C4-2B (cell line): ENCODE measurements around the gene DGKB.

Experiments used
- H3K27ac ChIP-seq: fragments of 450-650 bp; 2 replicates; pipeline ENCODE4 v1.5.1; 2017
- ZFX ChIP-seq: fragments of 450-650 bp; IDR thresholded peaks from 2 replicates; pipeline ENCODE4 v1.6.1; 2017
- TF ChIP-seq, protein P1 (sequence below): fragments of 450-650 bp; conservative IDR thresholded peaks from 2 replicates; pipeline ENCODE4 v1.5.1; 2017; ENCODE audit warnings: mild to moderate bottlenecking

Gene DGKB

GRCh38 chr7:14602851-14603250, 299.7 kb downstream of the DGKB start:
- no peak overlapping the region for H3K27ac ChIP-seq
- TF ChIP-seq, protein P1, sequence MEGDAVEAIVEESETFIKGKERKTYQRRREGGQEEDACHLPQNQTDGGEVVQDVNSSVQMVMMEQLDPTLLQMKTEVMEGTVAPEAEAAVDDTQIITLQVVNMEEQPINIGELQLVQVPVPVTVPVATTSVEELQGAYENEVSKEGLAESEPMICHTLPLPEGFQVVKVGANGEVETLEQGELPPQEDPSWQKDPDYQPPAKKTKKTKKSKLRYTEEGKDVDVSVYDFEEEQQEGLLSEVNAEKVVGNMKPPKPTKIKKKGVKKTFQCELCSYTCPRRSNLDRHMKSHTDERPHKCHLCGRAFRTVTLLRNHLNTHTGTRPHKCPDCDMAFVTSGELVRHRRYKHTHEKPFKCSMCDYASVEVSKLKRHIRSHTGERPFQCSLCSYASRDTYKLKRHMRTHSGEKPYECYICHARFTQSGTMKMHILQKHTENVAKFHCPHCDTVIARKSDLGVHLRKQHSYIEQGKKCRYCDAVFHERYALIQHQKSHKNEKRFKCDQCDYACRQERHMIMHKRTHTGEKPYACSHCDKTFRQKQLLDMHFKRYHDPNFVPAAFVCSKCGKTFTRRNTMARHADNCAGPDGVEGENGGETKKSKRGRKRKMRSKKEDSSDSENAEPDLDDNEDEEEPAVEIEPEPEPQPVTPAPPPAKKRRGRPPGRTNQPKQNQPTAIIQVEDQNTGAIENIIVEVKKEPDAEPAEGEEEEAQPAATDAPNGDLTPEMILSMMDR: no peak
- TF ChIP-seq ZFX: no peak

GRCh38 chr7:14600766-14601367, 301.7 kb downstream of the DGKB start:
- no peak overlapping the region for H3K27ac ChIP-seq
- TF ChIP-seq, protein P1: no peak
- no peak for TF ChIP-seq ZFX

DNA sequence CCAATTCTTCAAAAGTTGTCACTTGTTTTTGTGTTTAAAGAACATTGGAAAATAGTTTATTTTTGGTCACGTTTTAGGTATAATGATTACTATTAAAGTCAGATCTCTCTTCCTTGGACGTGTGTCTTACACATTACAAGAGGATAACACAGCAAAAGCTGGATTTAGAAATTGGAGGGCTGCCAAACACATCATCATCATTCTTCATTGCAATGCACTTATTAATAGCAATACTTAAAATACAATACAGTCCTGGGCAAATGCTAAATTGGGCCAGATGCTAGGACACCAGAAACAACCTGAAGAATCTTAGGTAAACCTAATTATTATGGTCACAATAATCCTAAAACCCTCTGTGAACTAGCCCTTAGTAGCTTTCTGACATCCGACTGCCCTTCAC, 303.6 kb downstream of the DGKB start:
- no peak overlapping the region for H3K27ac ChIP-seq
- TF ChIP-seq, protein P1: no peak
- no peak for TF ChIP-seq ZFX

DNA sequence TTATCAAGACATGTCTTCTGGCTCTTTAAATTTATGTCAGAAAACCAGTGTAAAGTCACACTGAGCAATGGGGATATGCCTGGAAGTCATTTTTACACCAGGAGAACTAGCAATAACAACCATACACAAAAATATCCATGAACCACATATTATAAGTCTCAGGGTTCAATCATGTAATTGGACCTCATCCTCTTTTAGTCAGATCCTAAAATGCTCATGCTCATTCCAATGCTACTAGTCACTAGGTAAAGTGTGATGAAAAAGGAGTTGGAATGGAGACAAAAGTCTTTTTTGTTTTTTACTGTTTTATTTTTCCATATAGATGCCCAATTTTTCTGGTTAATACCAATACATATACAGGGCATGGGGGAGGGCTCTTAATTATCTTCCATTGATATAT, 306.1 kb downstream of the DGKB start:
- no peak overlapping the region for H3K27ac ChIP-seq
- TF ChIP-seq ZFX: no peak
- TF ChIP-seq, protein P1: no peak

DNA sequence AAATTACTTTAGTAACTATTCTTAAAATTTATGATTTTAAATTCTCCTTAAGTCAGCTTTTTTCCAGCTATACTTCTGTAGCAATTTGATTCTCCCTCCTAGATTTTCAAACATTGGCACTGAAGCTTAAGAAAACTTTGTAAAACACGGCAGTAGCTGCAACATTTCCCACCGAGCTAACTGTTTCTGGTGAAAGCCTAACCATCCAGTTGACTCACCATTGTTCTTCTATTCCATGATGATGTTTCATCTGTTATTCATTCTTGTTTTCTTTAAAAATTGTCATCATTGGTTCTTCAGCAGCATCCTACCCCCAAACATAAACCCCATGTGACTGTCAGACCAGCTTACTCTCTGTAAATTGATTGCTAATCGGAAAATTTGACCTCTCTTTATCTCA, 312.3 kb downstream of the DGKB start:
- TF ChIP-seq, protein P1: no peak
- no peak overlapping the region for H3K27ac ChIP-seq

- H3K27ac ChIP-seq: no peak overlapping the region
- TF ChIP-seq, protein P1: no peak
- TF ChIP-seq ZFX: no peak
Observed at GRCh38 chr7:14585232-14585631, 317.3 kb downstream of the DGKB start.

DNA sequence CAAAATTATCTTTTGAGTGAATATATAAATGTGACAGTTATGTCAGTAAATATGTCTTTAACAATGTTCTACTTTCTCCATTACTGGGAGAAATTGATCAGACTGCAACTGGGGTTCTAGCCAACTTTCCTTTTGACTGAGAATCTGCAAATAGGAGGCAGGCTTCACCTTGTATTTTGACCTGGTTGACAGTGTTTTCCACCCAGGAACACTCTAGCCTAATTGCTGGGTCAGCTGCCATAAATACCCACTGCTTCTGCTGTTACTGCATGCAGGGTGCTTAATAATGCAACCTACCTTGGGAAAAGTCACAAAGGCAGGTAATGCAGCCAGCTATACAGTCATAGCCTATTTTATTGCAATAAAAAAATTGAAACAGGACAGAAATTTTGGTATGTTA, 319.0 kb downstream of the DGKB start:
- H3K27ac ChIP-seq: no peak overlapping the region
- TF ChIP-seq, protein P1: no peak
- no peak for TF ChIP-seq ZFX
